HEK293 (cell line): ENCODE results near the gene UCP2.

Experiments used
- IKZF3 ChIP-seq: fragments of 450-650 bp; IDR thresholded peaks from 2 replicates; pipeline ENCODE4 v1.5.0; 2018; ENCODE audit warnings: missing biosample characterization, mild to moderate bottlenecking, missing genetic modification characterization, moderate library complexity
- ZFP3 ChIP-seq: fragments of 450-650 bp; formaldehyde crosslinking; IDR thresholded peaks from 2 replicates; pipeline ENCODE4 v1.5.1; 2016; ENCODE audit warnings: low read depth, missing biosample characterization, missing genetic modification characterization
- ZNF16 ChIP-seq: fragments of 450-650 bp; formaldehyde crosslinking; IDR thresholded peaks from 2 replicates; pipeline ENCODE4 v1.5.1; 2016; ENCODE audit warnings: low read depth, missing biosample characterization, missing genetic modification characterization
- TF ChIP-seq, protein P1 (sequence below): fragments of 450-650 bp; formaldehyde crosslinking; IDR thresholded peaks from 2 replicates; pipeline ENCODE4 v1.5.1; 2016; ENCODE audit warnings: missing biosample characterization, missing genetic modification characterization, borderline replicate concordance

GRCh38 chr11:74005721-74006517, 23.3 kb upstream of the UCP2 start:
- TF ChIP-seq IKZF3 (tag by site-specific recombination) (no peak), ZNF16 (tag by site-specific recombination) (no peak), ZFP3 (tag by site-specific recombination) (no peak)
- TF ChIP-seq, protein P1, sequence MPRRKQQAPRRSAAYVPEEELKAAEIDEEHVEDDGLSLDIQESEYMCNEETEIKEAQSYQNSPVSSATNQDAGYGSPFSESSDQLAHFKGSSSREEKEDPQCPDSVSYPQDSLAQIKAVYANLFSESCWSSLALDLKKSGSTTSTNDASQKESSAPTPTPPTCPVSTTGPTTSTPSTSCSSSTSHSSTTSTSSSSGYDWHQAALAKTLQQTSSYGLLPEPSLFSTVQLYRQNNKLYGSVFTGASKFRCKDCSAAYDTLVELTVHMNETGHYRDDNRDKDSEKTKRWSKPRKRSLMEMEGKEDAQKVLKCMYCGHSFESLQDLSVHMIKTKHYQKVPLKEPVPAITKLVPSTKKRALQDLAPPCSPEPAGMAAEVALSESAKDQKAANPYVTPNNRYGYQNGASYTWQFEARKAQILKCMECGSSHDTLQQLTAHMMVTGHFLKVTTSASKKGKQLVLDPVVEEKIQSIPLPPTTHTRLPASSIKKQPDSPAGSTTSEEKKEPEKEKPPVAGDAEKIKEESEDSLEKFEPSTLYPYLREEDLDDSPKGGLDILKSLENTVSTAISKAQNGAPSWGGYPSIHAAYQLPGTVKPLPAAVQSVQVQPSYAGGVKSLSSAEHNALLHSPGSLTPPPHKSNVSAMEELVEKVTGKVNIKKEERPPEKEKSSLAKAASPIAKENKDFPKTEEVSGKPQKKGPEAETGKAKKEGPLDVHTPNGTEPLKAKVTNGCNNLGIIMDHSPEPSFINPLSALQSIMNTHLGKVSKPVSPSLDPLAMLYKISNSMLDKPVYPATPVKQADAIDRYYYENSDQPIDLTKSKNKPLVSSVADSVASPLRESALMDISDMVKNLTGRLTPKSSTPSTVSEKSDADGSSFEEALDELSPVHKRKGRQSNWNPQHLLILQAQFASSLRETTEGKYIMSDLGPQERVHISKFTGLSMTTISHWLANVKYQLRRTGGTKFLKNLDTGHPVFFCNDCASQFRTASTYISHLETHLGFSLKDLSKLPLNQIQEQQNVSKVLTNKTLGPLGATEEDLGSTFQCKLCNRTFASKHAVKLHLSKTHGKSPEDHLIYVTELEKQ (tag by site-specific recombination): no peak
